Neural progenitor cell (in vitro differentiated cells): ENCODE data around the gene CNTNAP2. TPM values are rescaled to one million over a fixed set of nuclear protein-coding genes. Genes with fewer than 3 reads are reported as not detected.

Source experiments
- DNase-seq: peaks from one replicate; pipeline ENCODE4 v3.0.0-alpha.2; 2016; ENCODE audit warnings: low spot score
- H2AFZ ChIP-seq: fragments of 200-600 bp; sonication (generic); replicated peaks from 2 replicates; pipeline ENCODE4 v1.6.1; 2016; ENCODE audit warnings: antibody characterized with exemption
- H3F3A ChIP-seq: fragments of 200-600 bp; sonication (generic); 2 replicates; pipeline ENCODE4 v1.6.1; 2016; ENCODE audit warnings: antibody characterized with exemption, low read depth
- H3K27ac ChIP-seq: fragments of 200-600 bp; sonication (generic); 2 replicates; pipeline ENCODE4 v1.5.1; 2016; ENCODE audit warnings: mild to moderate bottlenecking
- H3K27me3 ChIP-seq: fragments of 200-600 bp; sonication (generic); 2 replicates; pipeline ENCODE4 v1.6.1; 2016; ENCODE audit warnings: mild to moderate bottlenecking, moderate library complexity
- H3K36me3 ChIP-seq: fragments of 200-600 bp; sonication (generic); 2 replicates; pipeline ENCODE4 v1.5.1; 2016
- H3K4me1 ChIP-seq: fragments of 200-600 bp; sonication (generic); 2 replicates; pipeline ENCODE4 v1.6.1; 2016; ENCODE audit warnings: mixed run types
- H3K4me2 ChIP-seq: fragments of 200-600 bp; sonication (generic); 2 replicates; pipeline ENCODE4 v1.6.1; 2016
- H3K4me3 ChIP-seq: fragments of 200-600 bp; sonication (generic); 2 replicates; pipeline ENCODE4 v1.5.1; 2016
- H3K79me2 ChIP-seq: fragments of 200-600 bp; sonication (generic); 2 replicates; pipeline ENCODE4 v1.6.1; 2016; ENCODE audit warnings: low read depth
- H3K9ac ChIP-seq: fragments of 200-600 bp; sonication (generic); 2 replicates; pipeline ENCODE4 v1.6.1; 2016
- H3K9me3 ChIP-seq: fragments of 200-600 bp; sonication (generic); 2 replicates; pipeline ENCODE4 v1.5.1; 2016; ENCODE audit warnings: low read depth
- H4K20me1 ChIP-seq: fragments of 200-600 bp; sonication (generic); 2 replicates; pipeline ENCODE4 v1.6.1; 2016; ENCODE audit warnings: low read depth
- H3K27ac Mint-ChIP-seq: 3 replicates; pipeline ENCODE4 v1.8.0; 2021; ENCODE audit warnings: mixed read lengths
- H3K27me3 Mint-ChIP-seq: 2 replicates; pipeline ENCODE4 v1.8.0; 2022; ENCODE audit warnings: low read depth, mild to moderate bottlenecking, inconsistent platforms, moderate library complexity, mixed read lengths; ENCODE audit not compliant: insufficient read depth
- H3K36me3 Mint-ChIP-seq: 3 replicates; pipeline ENCODE4 v1.8.0; 2021; ENCODE audit warnings: mixed read lengths
- H3K4me1 Mint-ChIP-seq: 3 replicates; pipeline ENCODE4 v1.8.0; 2021; ENCODE audit warnings: mixed read lengths
- H3K4me3 Mint-ChIP-seq: 3 replicates; pipeline ENCODE4 v1.8.0; 2021; ENCODE audit warnings: mild to moderate bottlenecking, moderate library complexity, mixed read lengths
- H3K9me3 Mint-ChIP-seq: 3 replicates; pipeline ENCODE4 v1.8.0; 2020; ENCODE audit warnings: mixed read lengths
- CTCF ChIP-seq: fragments of 200-600 bp; sonication (generic); IDR thresholded peaks from 2 replicates; pipeline ENCODE4 v1.5.1; 2017; ENCODE audit warnings: antibody characterized with exemption, mild to moderate bottlenecking
- EZH2 ChIP-seq: fragments of 200-600 bp; sonication (generic); IDR thresholded peaks from 2 replicates; pipeline ENCODE4 v1.6.1; 2017; ENCODE audit warnings: antibody characterized with exemption, mild to moderate bottlenecking, moderate library complexity
- EZH2phosphoT487 ChIP-seq: fragments of 200-600 bp; sonication (generic); IDR thresholded peaks from 2 replicates; pipeline ENCODE4 v1.6.1; 2017; ENCODE audit warnings: antibody characterized with exemption
- total RNA-seq: library from RNA; depleted of rRNA; stranded (reverse); fragments of >200 nt; gene quantifications from 2 replicates; pipeline ENCODE4 v1.2.3, GENCODE V29; 2015; ENCODE audit warnings: low replicate concordance

CNTNAP2 gene
- total RNA-seq, 1 donor from 2014 or later: 126 TPM

GRCh38 chr7:147569116-147569913, 1452.7 kb downstream of the CNTNAP2 start:
- Histone ChIP-seq H2AFZ (no peak overlapping the region), H3K36me3 (no peaks in the 10 kb centered on the region), H4K20me1 (no peaks in the 10 kb centered on the region), H3F3A (no peaks in the 10 kb centered on the region), H3K4me2 (no peak overlapping the region), H3K27ac (no peak overlapping the region), H3K27me3 (no peaks in the 10 kb centered on the region), H3K4me3 (no peak overlapping the region), H3K79me2 (no peaks in the 10 kb centered on the region), H3K9ac (no peak overlapping the region), H3K4me1 (peaks cover 14% of the 10 kb centered on the region), H3K9me3 (no peaks in the 10 kb centered on the region)
- peaks cover 11% of the 10 kb centered on the region for H3K4me1 Mint-ChIP-seq
- H3K9me3 Mint-ChIP-seq: peaks cover 16% of the 10 kb centered on the region
- DNase-seq: no peak
- no peak overlapping the region for H3K4me3 Mint-ChIP-seq
- no peaks in the 10 kb centered on the region for H3K36me3 Mint-ChIP-seq
- TF ChIP-seq CTCF: no peak
- TF ChIP-seq EZH2: no peak
- no peak for TF ChIP-seq EZH2phosphoT487
- H3K27me3 Mint-ChIP-seq: no peaks in the 10 kb centered on the region
- H3K27ac Mint-ChIP-seq: no peak overlapping the region

GRCh38 chr7:147570390-147570789, 1453.8 kb downstream of the CNTNAP2 start:
- H3K4me3 ChIP-seq: no peak overlapping the region
- no peaks in the 10 kb centered on the region for H3K36me3 ChIP-seq
- no peaks in the 10 kb centered on the region for H3K27me3 ChIP-seq
- H3K27me3 Mint-ChIP-seq: no peaks in the 10 kb centered on the region
- H3K9me3 Mint-ChIP-seq: peaks cover 15% of the 10 kb centered on the region
- no peak overlapping the region for H2AFZ ChIP-seq
- H3K9me3 ChIP-seq: no peaks in the 10 kb centered on the region
- H3K9ac ChIP-seq: no peak overlapping the region
- H3F3A ChIP-seq: no peaks in the 10 kb centered on the region
- H3K36me3 Mint-ChIP-seq: no peaks in the 10 kb centered on the region
- DNase-seq: no peak
- H3K79me2 ChIP-seq: no peaks in the 10 kb centered on the region
- H3K27ac Mint-ChIP-seq: no peak overlapping the region
- TF ChIP-seq CTCF (no peak), EZH2 (no peak), EZH2phosphoT487 (no peak)
- peaks cover 11% of the 10 kb centered on the region for H3K4me1 Mint-ChIP-seq
- no peak overlapping the region for H3K4me2 ChIP-seq
- H3K4me1 ChIP-seq: peaks cover 14% of the 10 kb centered on the region
- no peaks in the 10 kb centered on the region for H4K20me1 ChIP-seq
- no peak overlapping the region for H3K27ac ChIP-seq
- no peak overlapping the region for H3K4me3 Mint-ChIP-seq

- Histone ChIP-seq H3K9me3 (no peaks in the 10 kb centered on the region), H3K27ac (no peak overlapping the region), H3K9ac (no peak overlapping the region), H3K27me3 (no peaks in the 10 kb centered on the region), H3F3A (no peaks in the 10 kb centered on the region), H3K4me2 (no peak overlapping the region), H2AFZ (no peak overlapping the region), H3K79me2 (no peaks in the 10 kb centered on the region), H3K36me3 (no peaks in the 10 kb centered on the region), H3K4me1 (peaks cover 14% of the 10 kb centered on the region), H3K4me3 (no peak overlapping the region), H4K20me1 (no peaks in the 10 kb centered on the region)
- Mint-ChIP-seq H3K9me3 (peaks cover 15% of the 10 kb centered on the region), H3K27ac (peak overlapping the region; percentile 74), H3K4me1 (peaks cover 11% of the 10 kb centered on the region), H3K36me3 (no peaks in the 10 kb centered on the region), H3K4me3 (no peak overlapping the region), H3K27me3 (no peaks in the 10 kb centered on the region)
- TF ChIP-seq EZH2 (no peak), EZH2phosphoT487 (no peak)
- DNase-seq: peak; percentile 21
Observed at GRCh38 chr7:147571436-147572185, 1455.0 kb downstream of the CNTNAP2 start.
